Tibial artery (tissue), 4 donors: ENCODE data around the gene CCDC157.

Experiments used
- DNase-seq, 2 donors: peaks; one replicate each; pipeline ENCODE4 v3.0.0-alpha.2; 2019
- H3K27ac ChIP-seq, 2 donors: fragments of 200-600 bp; sonication (generic) in 1 of 2; 1 replicate in 1 of 2; 2 replicates in 1 of 2; pipeline ENCODE4 v1.5.1; 2018 to 2019; ENCODE audit warnings: mild to moderate bottlenecking in 1 of 2
- H3K27me3 ChIP-seq, 2 donors: fragments of 200-600 bp; sonication (generic) in 1 of 2; one replicate each; pipeline versions ENCODE4 v1.5.1 to v1.6.0; 2016 to 2019
- H3K36me3 ChIP-seq, 3 donors: fragments of 200-600 bp; sonication (generic) in 2 of 3; one replicate each; pipeline ENCODE4 v1.5.1; 2016 to 2019; ENCODE audit warnings: mild to moderate bottlenecking in 2 of 3
- H3K4me1 ChIP-seq, 4 donors: fragments of 200-600 bp; sonication (generic) in 2 of 4; 1 replicate in 3 of 4; 2 replicates in 1 of 4; pipeline ENCODE4 v1.5.1; 2016 to 2019
- H3K4me3 ChIP-seq, 2 donors: fragments of 200-600 bp; sonication (generic) in 1 of 2; 1 replicate in 1 of 2; 2 replicates in 1 of 2; pipeline ENCODE4 v1.5.1; 2018 to 2019; ENCODE audit warnings: mild to moderate bottlenecking in 2 of 2
- H3K9me3 ChIP-seq, 3 donors: fragments of 200-600 bp; sonication (generic) in 1 of 3; one replicate each; pipeline ENCODE4 v1.5.1; 2016 to 2019
- intact Hi-C: fragments of 100-400 bp; cut with DNase I; formaldehyde crosslinking; loops from one replicate; pipeline ENCODE4 v1.15.0; 2023; ENCODE audit warnings: low total_unique reads
- TF ChIP-seq, protein P1 (sequence below), 2 experiments: fragments of 200-600 bp in 1 of 2; fragments of 450-650 bp in 1 of 2; IDR thresholded peaks; one replicate each; pipeline ENCODE4 v1.5.1; 2017 to 2019; ENCODE audit warnings: antibody characterized with exemption in 2 of 2, mild to moderate bottlenecking in 1 of 2, moderate library complexity in 1 of 2

Gene CCDC157

DNA sequence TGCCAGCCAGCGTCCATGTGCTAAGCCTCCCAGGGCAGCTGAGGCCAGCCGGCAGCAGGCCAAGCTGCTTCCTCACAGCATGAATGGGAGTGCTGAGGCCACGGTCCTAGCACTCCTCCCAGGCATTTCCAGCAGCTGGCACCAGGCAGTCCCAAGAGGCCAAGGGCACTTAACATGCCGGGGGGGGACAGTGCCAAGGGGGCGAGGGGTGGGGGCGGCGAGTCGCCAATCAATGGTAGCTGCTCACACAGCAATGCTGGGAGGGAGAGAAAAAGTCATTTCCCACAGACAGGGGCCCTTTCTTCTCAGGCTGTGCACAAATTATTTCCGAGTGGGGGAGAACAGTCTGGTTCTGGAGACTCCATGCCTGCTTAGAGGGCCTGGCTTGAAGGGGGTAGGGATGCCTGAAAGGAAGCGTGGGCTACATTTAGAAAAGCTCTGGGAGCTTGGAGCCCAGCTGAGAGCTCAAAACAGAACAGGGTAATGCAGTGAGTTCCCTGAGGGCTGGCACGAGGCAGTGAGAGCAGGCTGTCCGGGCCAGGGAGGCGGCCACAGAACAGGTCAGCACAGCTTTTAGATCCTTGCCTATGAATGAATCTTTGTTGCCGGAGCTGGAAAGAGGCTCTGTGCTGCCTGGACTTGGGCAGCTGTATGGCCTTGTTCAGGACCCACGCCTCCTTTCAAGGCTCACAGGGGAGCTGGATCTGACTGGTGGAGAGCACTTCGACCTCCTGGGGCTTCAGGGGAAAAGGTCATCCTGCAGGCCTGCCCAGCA lies 15.7 kb upstream of the CCDC157 start:
- H3K9me3 ChIP-seq, result no peaks in the 10 kb centered on the region
- TF ChIP-seq, protein P1, sequence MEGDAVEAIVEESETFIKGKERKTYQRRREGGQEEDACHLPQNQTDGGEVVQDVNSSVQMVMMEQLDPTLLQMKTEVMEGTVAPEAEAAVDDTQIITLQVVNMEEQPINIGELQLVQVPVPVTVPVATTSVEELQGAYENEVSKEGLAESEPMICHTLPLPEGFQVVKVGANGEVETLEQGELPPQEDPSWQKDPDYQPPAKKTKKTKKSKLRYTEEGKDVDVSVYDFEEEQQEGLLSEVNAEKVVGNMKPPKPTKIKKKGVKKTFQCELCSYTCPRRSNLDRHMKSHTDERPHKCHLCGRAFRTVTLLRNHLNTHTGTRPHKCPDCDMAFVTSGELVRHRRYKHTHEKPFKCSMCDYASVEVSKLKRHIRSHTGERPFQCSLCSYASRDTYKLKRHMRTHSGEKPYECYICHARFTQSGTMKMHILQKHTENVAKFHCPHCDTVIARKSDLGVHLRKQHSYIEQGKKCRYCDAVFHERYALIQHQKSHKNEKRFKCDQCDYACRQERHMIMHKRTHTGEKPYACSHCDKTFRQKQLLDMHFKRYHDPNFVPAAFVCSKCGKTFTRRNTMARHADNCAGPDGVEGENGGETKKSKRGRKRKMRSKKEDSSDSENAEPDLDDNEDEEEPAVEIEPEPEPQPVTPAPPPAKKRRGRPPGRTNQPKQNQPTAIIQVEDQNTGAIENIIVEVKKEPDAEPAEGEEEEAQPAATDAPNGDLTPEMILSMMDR (IDR thresholded peaks at IDR 0.05), result no peak
- intact Hi-C loops, result no loop called here
- peaks cover 0 to 31% (median 22%) of the 10 kb centered on the region in 4 donors for H3K4me1 ChIP-seq
- H3K4me3 ChIP-seq, result no peak overlapping the region
- peaks cover 94 to 100% (median 100%) of the 10 kb centered on the region in 3 donors for H3K36me3 ChIP-seq
- peak overlapping the region; percentile 54 to 66 for H3K27ac ChIP-seq
- peak; percentile 44 to 89 for DNase-seq
- H3K27me3 ChIP-seq, result no peaks in the 10 kb centered on the region

DNA sequence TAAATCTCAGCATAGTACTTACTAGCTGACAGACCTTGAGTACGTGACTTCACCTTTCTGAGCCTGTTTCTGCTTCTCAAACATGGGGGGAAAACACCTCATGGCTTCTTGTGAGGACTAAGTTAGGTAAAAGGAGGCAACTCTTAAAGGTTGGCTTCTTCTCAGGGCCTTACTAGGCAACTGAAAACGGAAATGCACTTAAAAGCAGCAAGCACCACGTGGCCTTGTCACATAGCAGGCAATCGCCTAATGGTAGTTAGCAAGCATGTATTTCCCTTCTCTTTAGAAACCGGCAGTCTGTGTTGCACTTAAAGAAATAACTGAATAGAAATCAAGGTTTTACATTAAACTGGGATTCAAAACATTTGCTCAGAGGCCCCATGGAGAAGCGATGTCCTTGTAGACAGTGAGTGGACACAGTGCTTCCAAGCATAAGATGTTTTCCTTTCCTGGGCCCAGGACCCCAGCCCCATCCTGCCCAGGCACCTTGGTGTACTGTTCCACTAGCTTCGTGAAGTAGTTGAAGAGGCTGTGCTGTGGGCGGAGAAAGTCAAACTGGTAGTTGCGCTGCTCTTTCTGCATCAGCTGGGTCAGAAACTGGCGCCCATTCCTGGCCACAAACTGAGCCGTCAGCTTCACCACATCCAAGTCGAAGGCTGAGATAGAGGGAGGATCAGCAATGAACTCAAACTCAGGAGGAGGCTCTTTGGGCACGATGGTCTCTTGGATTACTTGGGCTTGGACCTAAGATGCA lies 12.2 kb upstream of the CCDC157 start:
- Histone ChIP-seq H3K36me3 (peaks cover 83 to 95% (median 88%) of the 10 kb centered on the region in 3 donors), H3K27ac (no peak overlapping the region), H3K9me3 (no peaks in the 10 kb centered on the region), H3K4me3 (no peak overlapping the region), H3K4me1 (peaks cover 0 to 31% (median 22%) of the 10 kb centered on the region in 4 donors), H3K27me3 (no peaks in the 10 kb centered on the region)
- DNase-seq, result no peak
- intact Hi-C loops, result no loop called here
- TF ChIP-seq, protein P1 (IDR thresholded peaks at IDR 0.05), result no peak

DNA sequence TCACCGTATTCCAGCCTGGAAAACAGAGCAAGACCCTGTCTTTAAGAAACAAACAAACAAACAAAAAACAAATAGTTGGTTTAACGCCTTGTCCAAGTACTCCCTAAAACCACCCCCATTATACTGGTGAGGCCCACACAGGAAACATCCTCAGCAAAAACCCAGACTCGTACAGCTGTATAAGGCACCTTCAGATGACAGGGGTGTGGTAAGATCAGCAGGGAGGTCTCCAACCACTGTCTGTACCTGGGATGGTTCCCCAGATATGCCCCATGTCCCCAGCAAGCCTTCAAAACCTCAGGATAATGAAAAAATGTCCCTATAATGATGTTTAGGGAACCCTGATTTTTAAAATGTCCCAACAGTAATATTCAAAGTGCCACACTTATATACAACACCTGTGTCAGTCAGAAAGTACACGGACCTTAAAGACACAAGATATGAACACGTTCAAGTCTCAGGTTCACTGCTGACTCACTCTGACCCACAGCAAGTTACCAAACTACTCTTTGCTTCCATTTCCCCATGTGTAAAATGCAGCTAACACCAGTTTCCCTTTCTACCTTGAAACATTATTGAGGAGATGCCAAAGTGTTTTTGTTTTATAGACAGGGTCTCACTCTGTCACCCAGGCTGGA lies 9.4 kb upstream of the CCDC157 start:
- intact Hi-C loops, result no loop called here
- H3K36me3 ChIP-seq, result peaks cover 77 to 95% (median 87%) of the 10 kb centered on the region in 3 donors
- TF ChIP-seq, protein P1 (IDR thresholded peaks at IDR 0.05), result no peak
- H3K4me1 ChIP-seq, result peaks cover 0 to 8% (median under 1%) of the 10 kb centered on the region in 4 donors
- DNase-seq, result no peak
- H3K4me3 ChIP-seq, result no peak overlapping the region
- no peak overlapping the region for H3K27ac ChIP-seq
- no peaks in the 10 kb centered on the region for H3K27me3 ChIP-seq
- no peaks in the 10 kb centered on the region for H3K9me3 ChIP-seq

DNA sequence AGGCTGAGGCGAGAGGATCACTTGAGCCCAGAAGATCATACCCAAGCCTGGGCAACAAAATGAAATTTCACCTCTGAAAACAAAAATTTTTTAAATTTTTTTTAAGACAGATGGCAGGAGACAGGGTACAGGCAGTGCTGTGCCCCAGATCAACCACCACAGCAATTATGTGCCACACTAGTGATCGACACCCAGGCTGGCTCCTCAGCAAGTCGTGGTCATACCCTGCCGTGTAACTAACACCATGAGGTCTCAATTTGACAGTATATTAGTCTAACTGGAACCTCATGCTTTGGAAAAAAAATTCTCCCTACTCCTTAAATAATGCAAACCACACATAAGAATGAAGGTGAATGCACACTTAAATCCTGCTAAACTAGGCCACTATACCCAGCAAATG lies 8.4 kb upstream of the CCDC157 start:
- no peak overlapping the region for H3K27ac ChIP-seq
- no peaks in the 10 kb centered on the region for H3K9me3 ChIP-seq
- peaks cover 73 to 92% (median 83%) of the 10 kb centered on the region in 3 donors for H3K36me3 ChIP-seq
- DNase-seq, result no peak
- TF ChIP-seq, protein P1 (IDR thresholded peaks at IDR 0.05), result no peak
- H3K27me3 ChIP-seq, result no peaks in the 10 kb centered on the region
- no peak overlapping the region for H3K4me3 ChIP-seq
- intact Hi-C loops, result no loop called here
- H3K4me1 ChIP-seq, result peaks cover 0 to 3% (median 0%) of the 10 kb centered on the region in 4 donors

DNA sequence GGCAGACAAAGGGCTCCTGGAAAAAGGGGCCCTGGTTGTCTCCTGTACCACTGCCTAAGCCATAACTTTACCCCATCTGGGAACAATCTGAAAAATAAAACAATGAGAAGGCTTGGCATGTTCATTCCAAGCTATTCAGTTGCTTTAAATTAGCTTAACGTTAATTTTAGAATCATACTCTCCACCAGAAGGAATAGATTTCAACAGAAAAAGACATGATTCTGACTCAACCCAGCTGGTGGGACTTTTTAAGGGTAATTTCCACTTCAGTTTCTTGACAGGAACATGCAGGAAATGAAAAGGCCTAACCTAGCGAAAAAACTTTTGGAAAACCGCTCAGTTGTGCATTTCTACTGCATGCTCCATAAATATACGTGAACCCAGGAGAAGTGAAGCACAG lies 8.0 kb upstream of the CCDC157 start:
- no peak overlapping the region for H3K4me3 ChIP-seq
- TF ChIP-seq, protein P1 (IDR thresholded peaks at IDR 0.05), result no peak
- no peaks in the 10 kb centered on the region for H3K9me3 ChIP-seq
- peaks cover 0 to 7% (median 0%) of the 10 kb centered on the region in 4 donors for H3K4me1 ChIP-seq
- H3K27me3 ChIP-seq, result no peaks in the 10 kb centered on the region
- H3K36me3 ChIP-seq, result peaks cover 69 to 92% (median 79%) of the 10 kb centered on the region in 3 donors
- H3K27ac ChIP-seq, result no peak overlapping the region
- intact Hi-C loops, result no loop called here
- DNase-seq, result no peak
